ENCODE results near the gene POC1A. TPM values are rescaled to one million over a fixed set of nuclear protein-coding genes. Genes with fewer than 3 reads are reported as not detected.

POC1A gene
- total and polyA plus RNA-seq, 2 of the 8 experiments (the other 6 are each of a cell fraction or from before 2014, with no cell fraction given): 35.7 to 39.2 TPM

DNA sequence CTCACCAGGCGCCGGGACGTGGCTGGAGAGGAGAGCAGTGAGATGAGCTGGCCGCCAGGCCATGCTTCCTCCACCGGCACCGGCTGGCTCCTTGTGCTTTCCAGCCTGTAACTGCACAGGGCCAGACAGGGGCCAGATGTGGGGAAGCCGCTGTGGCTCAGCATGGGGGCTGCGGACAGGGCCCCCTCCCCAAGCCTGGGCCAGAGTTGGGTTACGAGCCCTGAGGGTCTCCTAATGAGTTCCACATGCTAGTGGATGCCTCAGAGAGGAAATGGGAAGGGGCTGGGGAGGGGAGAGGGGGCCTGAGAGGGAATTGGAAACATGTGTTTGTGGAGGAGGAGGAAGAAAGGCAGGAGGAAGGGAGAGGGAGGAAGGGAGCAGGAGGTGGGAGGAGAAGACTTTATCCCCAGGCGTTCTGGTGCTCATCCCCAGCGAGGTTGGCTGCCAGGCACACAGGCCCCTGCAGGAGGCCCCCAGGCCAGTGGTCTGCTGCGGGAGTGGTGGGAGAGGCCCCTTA is 86.1 kb downstream of the POC1A start:
- 84% methylated on average over 10 of the region's 12 CpGs; no CpG with 5 or more reads in 1 of the 2 experiments for WGBS, 2 experiments (ENCODE audit: extremely low coverage in 1 of 2, insufficient coverage in 1 of 2, insufficient read length in 1 of 2, insufficient replicate concordance in 2 of 2, low coverage in 1 of 2, low lambda C conversion rate in 2 of 2, missing lambda C conversion rate in 1 of 2)
- CTCF ChIA-PET (ENCODE audit: partially characterized antibody): interaction anchor here (1.3 to 3.8 kb wide), 4 partner anchors 12 to 23 kb away, joined by 3 to 15 read pairs (median 12); partner anchors contain the start of gene DUSP7

More for the DNA sequence above, 86.1 kb downstream of the POC1A start:
- H3K4me2 ChIP-seq (ENCODE audit: insufficient read depth in 1 of 2, low read depth in 2 of 2, low read length in 2 of 2): no peak overlapping the region
- no peak overlapping the region for H2BK5ac ChIP-seq (ENCODE audit: low read depth, low read length)
- H3K9me3 ChIP-seq (ENCODE audit: insufficient read depth in 2 of 2, low read depth in 1 of 2, low read length in 1 of 2): no peaks in the 10 kb centered on the region
- H3K79me2 ChIP-seq (ENCODE audit: control insufficient read depth in 1 of 2, insufficient read depth in 2 of 2, low read length in 2 of 2): no peaks in the 10 kb centered on the region
- H4K20me1 ChIP-seq (replicated peaks in 1 of 2; ENCODE audit: control insufficient read depth in 1 of 2, insufficient read depth in 2 of 2, low read length in 2 of 2): no peaks in the 10 kb centered on the region
- H2AK5ac ChIP-seq (ENCODE audit: low read depth, low read length): no peak overlapping the region
- H4K8ac ChIP-seq (ENCODE audit: extremely low read depth, insufficient read depth, low read length): peak overlapping the region; percentile 36; the same call in 1 of the 2 replicates
- no peaks in the 10 kb centered on the region for H3K23me2 ChIP-seq (ENCODE audit: low read depth, low read length)
- H3K79me1 ChIP-seq (ENCODE audit: low read depth, low read length): no peaks in the 10 kb centered on the region
- no peak overlapping the region for H3K18ac ChIP-seq (ENCODE audit: extremely low read depth, low read length)
- no peak overlapping the region for H2BK15ac ChIP-seq (ENCODE audit: low read length)
- no peak for TF ChIP-seq CREB1 (IDR thresholded peaks at IDR 0.05)
- no peak for TF ChIP-seq RAD21 (IDR thresholded peaks at IDR 0.05 in 1 of 2, conservative IDR thresholded peaks at IDR 0.05 in 1 of 2; ENCODE audit: low read depth in 2 of 2, low read length in 2 of 2)
- no peak for TF ChIP-seq KDM4A (IDR thresholded peaks at IDR 0.05; ENCODE audit: low read depth, low read length, severe bottlenecking)
- no peak for TF ChIP-seq SRF (IDR thresholded peaks at IDR 0.05; ENCODE audit: low read depth, low read length)
- TF ChIP-seq, protein P1, sequence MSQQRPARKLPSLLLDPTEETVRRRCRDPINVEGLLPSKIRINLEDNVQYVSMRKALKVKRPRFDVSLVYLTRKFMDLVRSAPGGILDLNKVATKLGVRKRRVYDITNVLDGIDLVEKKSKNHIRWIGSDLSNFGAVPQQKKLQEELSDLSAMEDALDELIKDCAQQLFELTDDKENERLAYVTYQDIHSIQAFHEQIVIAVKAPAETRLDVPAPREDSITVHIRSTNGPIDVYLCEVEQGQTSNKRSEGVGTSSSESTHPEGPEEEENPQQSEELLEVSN (IDR thresholded peaks at IDR 0.05): no peak
- TF ChIP-seq PHF8 (conservative IDR thresholded peaks at IDR 0.05; ENCODE audit: low read depth, low read length): no peak
- no peak for TF ChIP-seq CEBPB (IDR thresholded peaks at IDR 0.05; ENCODE audit: low read depth, low read length)
- no peak for TF ChIP-seq CHD2 (IDR thresholded peaks at IDR 0.05; ENCODE audit: low read length)
- no peak for TF ChIP-seq EP300 (IDR thresholded peaks at IDR 0.05; ENCODE audit: borderline replicate concordance in 1 of 2, low read depth in 2 of 2, low read length in 2 of 2)
- TF ChIP-seq TAF1 (IDR thresholded peaks at IDR 0.05; ENCODE audit: low read depth, low read length): no peak
- H3K27me3 ChIP-seq (replicated peaks in 1 of 4; ENCODE audit: control insufficient read depth in 3 of 4, extremely low read depth in 1 of 4, insufficient read depth in 3 of 4, low read length in 3 of 4): no peaks in the 10 kb centered on the region; a peak in 1 of 7 replicates
- no peak overlapping the region for H4K91ac ChIP-seq (replicated peaks; ENCODE audit: insufficient read length, low read length)
- no peak overlapping the region for H3K56ac ChIP-seq (replicated peaks; ENCODE audit: insufficient read length, low read depth, low read length)
- H2BK120ac ChIP-seq (replicated peaks; ENCODE audit: low read depth, low read length): no peak overlapping the region
- H2AFZ ChIP-seq (ENCODE audit: low read length): no peak overlapping the region
- H3K27ac ChIP-seq (ENCODE audit: low read depth, low read length): no peak overlapping the region
- no peak overlapping the region for H3K23ac ChIP-seq (ENCODE audit: insufficient read length)
- H3K4me1 ChIP-seq (replicated peaks in 1 of 4; ENCODE audit: control insufficient read depth in 3 of 4, insufficient read depth in 4 of 4, low read length in 3 of 4): no peaks in the 10 kb centered on the region; a peak in 3 of 7 replicates
- POLR2A ChIA-PET (ENCODE audit: partially characterized antibody): interaction anchor here (0.9 to 1.0 kb wide), 2 partner anchors 10 to 72 kb away, joined by 3 to 4 read pairs; partner anchors contain the start of gene RPL29
- no peak overlapping the region for H2BK12ac ChIP-seq (ENCODE audit: low read depth, low read length)
- DNase-seq (ENCODE audit: low read depth in 1 of 2, low spot score in 2 of 2): no peak
- H3K36me3 ChIP-seq (ENCODE audit: control insufficient read depth in 2 of 4, insufficient read depth in 4 of 4, low read length in 3 of 4): no peaks in the 10 kb centered on the region
- no peak overlapping the region for H3K14ac ChIP-seq (ENCODE audit: insufficient read length)
- H4K5ac ChIP-seq (ENCODE audit: insufficient read length, low read depth, low read length): no peak overlapping the region
- no peak overlapping the region for H3K9ac ChIP-seq (replicated peaks in 1 of 4; ENCODE audit: extremely low read depth in 1 of 4, low read depth in 3 of 4, low read length in 3 of 4)
- H2BK20ac ChIP-seq (ENCODE audit: low read length): no peak overlapping the region
- no peak for FAIRE-seq
- H3K4me3 ChIP-seq (ENCODE audit: extremely low read depth in 1 of 4, insufficient read depth in 2 of 4, low read depth in 3 of 4, low read length in 4 of 4): no peak overlapping the region
- no peak overlapping the region for H3K4ac ChIP-seq (replicated peaks; ENCODE audit: insufficient read length, low read depth, low read length)

Data from H1 (cell line).